HepG2 (cell line): Measurements from ENCODE around the gene DOP1B. TPM values are rescaled to one million over a fixed set of nuclear protein-coding genes. Genes with fewer than 3 reads are reported as not detected.

Experiments
- CHD4 ChIP-seq: fragments of 200-600 bp; sonication (generic); IDR thresholded peaks from 2 replicates; pipeline ENCODE4 v1.7.0; 2017; ENCODE audit warnings: mild to moderate bottlenecking, low read length, borderline replicate concordance
- FOXC1 ChIP-seq: sonication (generic); formaldehyde crosslinking; IDR thresholded peaks from 2 replicates; pipeline ENCODE4 v1.8.0; 2022; ENCODE audit warnings: mild to moderate bottlenecking, missing genetic modification reagents, borderline replicate concordance
- FOXP1 ChIP-seq, 2 experiments: fragments of 450-650 bp in 1 of 2; IDR thresholded peaks; 2 replicates each; pipeline ENCODE4 v1.6.1; 2017 to 2018; ENCODE audit warnings: antibody characterized with exemption in 1 of 2
- GTF3A ChIP-seq: sonication (generic); formaldehyde crosslinking; conservative IDR thresholded peaks from 2 replicates; pipeline ENCODE4 v1.4.0; 2020; ENCODE audit warnings: mild to moderate bottlenecking, missing genetic modification reagents
- HCFC1 ChIP-seq: fragments of 150-350 bp; IDR thresholded peaks from 2 replicates; pipeline ENCODE4 v1.6.1; 2014; ENCODE audit warnings: low read depth, low read length
- JUND ChIP-seq: sonication (generic); formaldehyde crosslinking; IDR thresholded peaks from 2 replicates; pipeline ENCODE4 v1.8.0; 2022; ENCODE audit warnings: mild to moderate bottlenecking, missing genetic modification reagents
- KDM1A ChIP-seq: IDR thresholded peaks from 2 replicates; pipeline ENCODE4 v1.6.1; 2016; ENCODE audit warnings: missing compliant biosample characterization
- KDM2A ChIP-seq: sonication (generic); formaldehyde crosslinking; IDR thresholded peaks from 2 replicates; pipeline ENCODE4 v1.4.0; 2020; ENCODE audit warnings: low read depth, missing genetic modification reagents, borderline replicate concordance
- MIER3 ChIP-seq: IDR thresholded peaks from 2 replicates; pipeline ENCODE4 v1.6.1; 2016; ENCODE audit warnings: missing compliant biosample characterization, borderline replicate concordance
- NCOA5 ChIP-seq: sonication (generic); formaldehyde crosslinking; IDR thresholded peaks from 2 replicates; pipeline ENCODE4 v1.4.0; 2020; ENCODE audit warnings: missing genetic modification reagents
- NFIB ChIP-seq: sonication (generic); formaldehyde crosslinking; IDR thresholded peaks from 2 replicates; pipeline ENCODE4 v1.9.0; 2021; ENCODE audit warnings: missing genetic modification reagents, mild to moderate bottlenecking, borderline replicate concordance
- SMYD3 ChIP-seq: sonication (generic); formaldehyde crosslinking; IDR thresholded peaks from 2 replicates; pipeline ENCODE4 v1.8.1; 2023; ENCODE audit warnings: mild to moderate bottlenecking, missing genetic modification reagents
- SP1 ChIP-seq, 2 experiments: fragments of 450-650 bp in 1 of 2; sonication (generic) in 1 of 2; formaldehyde crosslinking in 1 of 2; IDR thresholded peaks; 2 replicates each; pipeline versions ENCODE4 v1.4.0 to v1.6.1; 2016 to 2020; ENCODE audit warnings: missing genetic modification reagents in 1 of 2
- TFAP4 ChIP-seq: sonication (generic); IDR thresholded peaks from 2 replicates; pipeline ENCODE4 v1.6.1; 2016; ENCODE audit warnings: low read depth, borderline replicate concordance
- ZNF160 ChIP-seq: sonication (generic); formaldehyde crosslinking; IDR thresholded peaks from 2 replicates; pipeline ENCODE4 v1.8.0; 2022; ENCODE audit warnings: mild to moderate bottlenecking, inconsistent platforms, missing genetic modification reagents
- ZNF556 ChIP-seq: sonication (generic); formaldehyde crosslinking; IDR thresholded peaks from 2 replicates; pipeline ENCODE4 v1.4.0; 2020; ENCODE audit warnings: mild to moderate bottlenecking, missing genetic modification reagents, borderline replicate concordance
- ZNF570 ChIP-seq: sonication (generic); formaldehyde crosslinking; IDR thresholded peaks from 2 replicates; pipeline ENCODE4 v1.4.0; 2020; ENCODE audit warnings: mild to moderate bottlenecking, missing genetic modification reagents, borderline replicate concordance
- ZNF619 ChIP-seq: sonication (generic); formaldehyde crosslinking; IDR thresholded peaks from 2 replicates; pipeline ENCODE4 v1.4.0; 2020; ENCODE audit warnings: mild to moderate bottlenecking, missing genetic modification reagents
- ZNF710 ChIP-seq: sonication (generic); formaldehyde crosslinking; IDR thresholded peaks from 2 replicates; pipeline ENCODE4 v1.5.0; 2020; ENCODE audit warnings: mild to moderate bottlenecking, missing genetic modification reagents, borderline replicate concordance
- ZNF747 ChIP-seq: sonication (generic); formaldehyde crosslinking; IDR thresholded peaks from 2 replicates; pipeline ENCODE4 v1.8.1; 2023; ENCODE audit warnings: missing genetic modification reagents, mild to moderate bottlenecking, borderline replicate concordance
- ZNF790 ChIP-seq: sonication (generic); formaldehyde crosslinking; IDR thresholded peaks from 2 replicates; pipeline ENCODE4 v1.8.0; 2022; ENCODE audit warnings: missing genetic modification reagents, mild to moderate bottlenecking, borderline replicate concordance
- polyA plus RNA-seq, 8 experiments: library from polyadenylated mRNA; depleted of rRNA in 3 of 8; stranded (reverse) in 7 of 8; unstranded in 1 of 8; fragments of >200 nt; fragmentation: Illumina TruSeq in 4 of 8; extraction: Trizol in 4 of 8; gene quantifications; 2 replicates each; pipeline versions ENCODE4 v1.2.1 to v1.2.3, GENCODE V29; 2011 to 2016; ENCODE audit warnings: low read depth in 4 of 8, missing spikeins in 1 of 8, mixed read lengths in 1 of 8; ENCODE audit not compliant: insufficient read depth in 1 of 8
- total RNA-seq, 5 experiments: library from RNA; depleted of rRNA; stranded (reverse); fragments of >200 nt; fragmentation: Illumina TruSeq; extraction: Trizol; gene quantifications; 2 replicates each; pipeline ENCODE4 v1.2.3, GENCODE V29; 2016; ENCODE audit warnings: low read depth in 1 of 5
- TF ChIP-seq, protein P1 (sequence below): sonication (generic); formaldehyde crosslinking; IDR thresholded peaks from 2 replicates; pipeline ENCODE4 v1.4.0; 2020; ENCODE audit warnings: missing genetic modification reagents
- TF ChIP-seq, protein P2 (sequence below): sonication (generic); formaldehyde crosslinking; IDR thresholded peaks from 2 replicates; pipeline ENCODE4 v1.8.1; 2023; ENCODE audit warnings: mild to moderate bottlenecking, missing genetic modification reagents
- TF ChIP-seq, protein P3 (sequence below): sonication (generic); formaldehyde crosslinking; IDR thresholded peaks from 2 replicates; pipeline ENCODE4 v1.8.0; 2022; ENCODE audit warnings: mild to moderate bottlenecking, missing genetic modification reagents

Gene DOP1B
- total and polyA plus RNA-seq, 2 of the 13 experiments (the other 11 are each of a cell fraction or from before 2014, with no cell fraction given) = 2.8 to 3.2 TPM

GRCh38 chr21:36156339-36156814 lies 247 bp upstream of the DOP1B start (continued):
- no peak for TF ChIP-seq ZNF747 (CRISPR knock-in tag)
- 0 out of 2 replicates have a peak, but pooled peaks have one; percentile 23 for TF ChIP-seq SP1 (IDR thresholded peaks at IDR 0.05)
- peak; percentile 17; the same call in 1 of the 2 replicates for TF ChIP-seq SP1 (CRISPR knock-in tag; IDR thresholded peaks at IDR 0.05)
- TF ChIP-seq, protein P1, sequence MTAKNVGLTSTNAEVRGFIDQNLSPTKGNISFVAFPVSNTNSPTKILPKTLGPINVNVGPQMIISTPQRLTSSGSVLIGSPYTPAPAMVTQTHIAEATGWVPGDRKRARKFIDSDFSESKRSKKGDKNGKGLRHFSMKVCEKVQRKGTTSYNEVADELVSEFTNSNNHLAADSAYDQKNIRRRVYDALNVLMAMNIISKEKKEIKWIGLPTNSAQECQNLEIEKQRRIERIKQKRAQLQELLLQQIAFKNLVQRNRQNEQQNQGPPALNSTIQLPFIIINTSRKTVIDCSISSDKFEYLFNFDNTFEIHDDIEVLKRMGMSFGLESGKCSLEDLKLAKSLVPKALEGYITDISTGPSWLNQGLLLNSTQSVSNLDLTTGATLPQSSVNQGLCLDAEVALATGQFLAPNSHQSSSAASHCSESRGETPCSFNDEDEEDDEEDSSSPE = peak; percentile 14; the same call in 1 of the 2 replicates
- TF ChIP-seq CHD4 = no peak
- TF ChIP-seq NFIB = no peak
- TF ChIP-seq SMYD3 = no peak
- TF ChIP-seq HCFC1 = no peak
- no peak for TF ChIP-seq ZNF570 (CRISPR knock-in tag)
- TF ChIP-seq NCOA5 (CRISPR knock-in tag) = no peak
- TF ChIP-seq GTF3A (CRISPR knock-in tag) = no peak
- TF ChIP-seq ZNF710 (CRISPR knock-in tag) = no peak
- TF ChIP-seq FOXC1 = 0 out of 2 replicates have a peak, but pooled peaks have one; percentile 3
- TF ChIP-seq MIER3 (CRISPR knock-in tag) = no peak
- TF ChIP-seq, protein P2, sequence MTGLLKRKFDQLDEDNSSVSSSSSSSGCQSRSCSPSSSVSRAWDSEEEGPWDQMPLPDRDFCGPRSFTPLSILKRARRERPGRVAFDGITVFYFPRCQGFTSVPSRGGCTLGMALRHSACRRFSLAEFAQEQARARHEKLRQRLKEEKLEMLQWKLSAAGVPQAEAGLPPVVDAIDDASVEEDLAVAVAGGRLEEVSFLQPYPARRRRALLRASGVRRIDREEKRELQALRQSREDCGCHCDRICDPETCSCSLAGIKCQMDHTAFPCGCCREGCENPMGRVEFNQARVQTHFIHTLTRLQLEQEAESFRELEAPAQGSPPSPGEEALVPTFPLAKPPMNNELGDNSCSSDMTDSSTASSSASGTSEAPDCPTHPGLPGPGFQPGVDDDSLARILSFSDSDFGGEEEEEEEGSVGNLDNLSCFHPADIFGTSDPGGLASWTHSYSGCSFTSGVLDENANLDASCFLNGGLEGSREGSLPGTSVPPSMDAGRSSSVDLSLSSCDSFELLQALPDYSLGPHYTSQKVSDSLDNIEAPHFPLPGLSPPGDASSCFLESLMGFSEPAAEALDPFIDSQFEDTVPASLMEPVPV = no peak
- TF ChIP-seq FOXP1 (IDR thresholded peaks at IDR 0.05) = no peak
- no peak for TF ChIP-seq FOXP1 (CRISPR knock-in tag; IDR thresholded peaks at IDR 0.05)
- TF ChIP-seq, protein P3, sequence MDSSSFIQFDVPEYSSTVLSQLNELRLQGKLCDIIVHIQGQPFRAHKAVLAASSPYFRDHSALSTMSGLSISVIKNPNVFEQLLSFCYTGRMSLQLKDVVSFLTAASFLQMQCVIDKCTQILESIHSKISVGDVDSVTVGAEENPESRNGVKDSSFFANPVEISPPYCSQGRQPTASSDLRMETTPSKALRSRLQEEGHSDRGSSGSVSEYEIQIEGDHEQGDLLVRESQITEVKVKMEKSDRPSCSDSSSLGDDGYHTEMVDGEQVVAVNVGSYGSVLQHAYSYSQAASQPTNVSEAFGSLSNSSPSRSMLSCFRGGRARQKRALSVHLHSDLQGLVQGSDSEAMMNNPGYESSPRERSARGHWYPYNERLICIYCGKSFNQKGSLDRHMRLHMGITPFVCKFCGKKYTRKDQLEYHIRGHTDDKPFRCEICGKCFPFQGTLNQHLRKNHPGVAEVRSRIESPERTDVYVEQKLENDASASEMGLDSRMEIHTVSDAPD (CRISPR knock-in tag) = no peak
- TF ChIP-seq ZNF556 (CRISPR knock-in tag) = no peak
- no peak for TF ChIP-seq JUND (CRISPR knock-in tag)
- TF ChIP-seq ZNF619 = 0 out of 2 replicates have a peak, but pooled peaks have one; percentile 30
- TF ChIP-seq ZNF790 (CRISPR knock-in tag) = no peak
- TF ChIP-seq KDM2A (CRISPR knock-in tag) = no peak
- TF ChIP-seq KDM1A (CRISPR knock-in tag) = no peak
- no peak for TF ChIP-seq ZNF160
- TF ChIP-seq TFAP4 = no peak
